OCI-LY1 (cell line): ENCODE data around the gene CENPVL1.
"Not testable (repeated sequence)": the region's sequence is repeated elsewhere in the genome, so short reads cannot be mapped to it uniquely, and the experiment has no call there.

Source experiments
- CTCF ChIP-seq: fragments of 200-600 bp; sonication (generic), shearing (Covaris generic); IDR thresholded peaks from 2 replicates; pipeline ENCODE4 v1.5.1; 2017; ENCODE audit warnings: mild to moderate bottlenecking, antibody characterized with exemption, low read length, moderate library complexity, mixed read lengths
- EZH2 ChIP-seq: fragments of 200-600 bp; sonication (generic), shearing (Covaris generic); IDR thresholded peaks from 2 replicates; pipeline ENCODE4 v1.8.0; 2017; ENCODE audit warnings: borderline replicate concordance, mixed run types, mild to moderate bottlenecking, antibody characterized with exemption, low read length, moderate library complexity, mixed read lengths

- not testable (repeated sequence) for TF ChIP-seq CTCF, EZH2
Measured at GRCh38 chrX:51710277-51711164, at the start of gene CENPVL1.
